ENCODE results near the gene SRGAP3.

SRGAP3 gene

GRCh38 chr3:8996216-8996615 lies 253.2 kb downstream of the SRGAP3 start:
- in situ Hi-C loops (cut with MboI; ENCODE audit: low sequenced_read_pairs) = no loop called here

- in situ Hi-C loops (cut with MboI; ENCODE audit: low sequenced_read_pairs) = no loop called here
Measured at GRCh38 chr3:8994226-8994625, 255.2 kb downstream of the SRGAP3 start.

GRCh38 chr3:8993331-8993730 lies 256.1 kb downstream of the SRGAP3 start:
- in situ Hi-C loops (cut with MboI; ENCODE audit: low sequenced_read_pairs) = no loop called here

- in situ Hi-C loops (cut with MboI; ENCODE audit: low sequenced_read_pairs) = no loop called here
Measured at GRCh38 chr3:8992854-8993253, 256.6 kb downstream of the SRGAP3 start.

GRCh38 chr3:8992199-8992598 lies 257.2 kb downstream of the SRGAP3 start:
- in situ Hi-C loops (cut with MboI; ENCODE audit: low sequenced_read_pairs) = no loop called here

GRCh38 chr3:8990266-8991215 lies 258.9 kb downstream of the SRGAP3 start:
- in situ Hi-C loops (cut with MboI; ENCODE audit: low sequenced_read_pairs) = no loop called here

GRCh38 chr3:8988791-8989558 lies 260.5 kb downstream of the SRGAP3 start:
- in situ Hi-C loops (cut with MboI; ENCODE audit: low sequenced_read_pairs) = no loop called here

- in situ Hi-C loops (cut with MboI; ENCODE audit: low sequenced_read_pairs) = no loop called here
Measured at GRCh38 chr3:8988384-8988655, 261.1 kb downstream of the SRGAP3 start.

GRCh38 chr3:8987645-8988383 lies 261.6 kb downstream of the SRGAP3 start:
- in situ Hi-C loops (cut with MboI; ENCODE audit: low sequenced_read_pairs) = no loop called here

GRCh38 chr3:8987226-8987625 lies 262.2 kb downstream of the SRGAP3 start:
- in situ Hi-C loops (cut with MboI; ENCODE audit: low sequenced_read_pairs) = no loop called here

GRCh38 chr3:8986741-8987140 lies 262.7 kb downstream of the SRGAP3 start:
- in situ Hi-C loops (cut with MboI; ENCODE audit: low sequenced_read_pairs) = no loop called here

GRCh38 chr3:8985876-8986275 lies 263.6 kb downstream of the SRGAP3 start:
- in situ Hi-C loops (cut with MboI; ENCODE audit: low sequenced_read_pairs) = no loop called here

- in situ Hi-C loops (cut with MboI; ENCODE audit: low sequenced_read_pairs) = no loop called here
Measured at GRCh38 chr3:8985411-8985831, 264.0 kb downstream of the SRGAP3 start.

- in situ Hi-C loops (cut with MboI; ENCODE audit: low sequenced_read_pairs) = no loop called here
Measured at GRCh38 chr3:8984526-8984925, 264.9 kb downstream of the SRGAP3 start.

- in situ Hi-C loops (cut with MboI; ENCODE audit: low sequenced_read_pairs) = no loop called here
Measured at GRCh38 chr3:8984081-8984480, 265.4 kb downstream of the SRGAP3 start.

- in situ Hi-C loops (cut with MboI; ENCODE audit: low sequenced_read_pairs) = no loop called here
Measured at GRCh38 chr3:8983591-8983990, 265.9 kb downstream of the SRGAP3 start.

- in situ Hi-C loops (cut with MboI; ENCODE audit: low sequenced_read_pairs) = no loop called here
Measured at GRCh38 chr3:8983026-8983425, 266.4 kb downstream of the SRGAP3 start.

- in situ Hi-C loops (cut with MboI; ENCODE audit: low sequenced_read_pairs) = no loop called here
Measured at GRCh38 chr3:8982509-8982908, 266.9 kb downstream of the SRGAP3 start.

- in situ Hi-C loops (cut with MboI; ENCODE audit: low sequenced_read_pairs) = no loop called here
Measured at GRCh38 chr3:8981700-8982099, 267.7 kb downstream of the SRGAP3 start.

- in situ Hi-C loops (cut with MboI; ENCODE audit: low sequenced_read_pairs) = no loop called here
Measured at GRCh38 chr3:8981296-8981695, 268.1 kb downstream of the SRGAP3 start.

- in situ Hi-C loops (cut with MboI; ENCODE audit: low sequenced_read_pairs) = no loop called here
Measured at GRCh38 chr3:8980756-8981257, 268.6 kb downstream of the SRGAP3 start.
